ENCODE data around the gene TESMIN. TPM values are rescaled to one million over a fixed set of nuclear protein-coding genes. Genes with fewer than 3 reads are reported as not detected.

TESMIN gene
- polyA plus RNA-seq, 1 donor (not counting 4 experiments of a cell fraction or from before 2014, with no cell fraction given), result 4.0 TPM

DNA sequence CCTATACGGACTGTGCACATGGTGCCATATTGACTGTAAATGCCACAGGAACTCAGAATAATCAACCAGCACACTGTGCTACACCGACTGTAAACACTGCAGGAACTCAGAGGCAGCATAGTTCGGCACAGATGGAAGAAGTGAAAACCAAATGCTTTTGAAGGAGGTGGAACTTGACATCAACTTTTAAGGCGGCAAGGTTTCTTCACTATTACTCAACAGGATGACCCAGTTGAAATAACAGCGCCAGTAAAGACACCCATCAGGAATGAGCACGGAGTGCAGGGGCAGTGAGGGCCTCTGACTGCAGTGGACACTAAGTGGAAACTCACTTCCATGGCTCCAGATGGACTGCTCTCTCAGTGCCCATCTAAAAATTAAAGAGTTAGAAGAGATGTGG, 15.7 kb downstream of the TESMIN start:
- Histone ChIP-seq H3K36me3 (ENCODE audit: control insufficient read depth in 2 of 2, extremely low read depth in 1 of 2, insufficient read depth in 2 of 2, low read length in 2 of 2) (peaks cover 0 to 2% of the 10 kb centered on the region in 2 experiments), H3K4me1 (ENCODE audit: control insufficient read depth, extremely low read depth, insufficient read depth, low read length) (no peaks in the 10 kb centered on the region), H3K27me3 (ENCODE audit: control insufficient read depth, extremely low read depth, insufficient read depth, low read length) (peaks cover 3% of the 10 kb centered on the region), H3K9me1 (ENCODE audit: control insufficient read depth, extremely low read depth, insufficient read depth, low read length) (no peaks in the 10 kb centered on the region), H3K79me2 (ENCODE audit: control insufficient read depth, insufficient read depth, low read length) (no peaks in the 10 kb centered on the region), H3K4me3 (ENCODE audit: control insufficient read depth in 2 of 3, extremely low read depth in 1 of 3, insufficient read depth in 2 of 3, low read depth in 1 of 3, low read length in 3 of 3) (no peak overlapping the region), H3K9ac (ENCODE audit: control insufficient read depth, extremely low read depth, insufficient read depth, low read length) (no peak overlapping the region), H3K27ac (ENCODE audit: control insufficient read depth, insufficient read depth, low read length) (no peak overlapping the region), H3K4me2 (ENCODE audit: control insufficient read depth, extremely low read depth, insufficient read depth, low read depth, low read length) (no peak overlapping the region), H4K20me1 (ENCODE audit: control insufficient read depth, extremely low read depth, insufficient read depth, low read length) (no peaks in the 10 kb centered on the region), H3K9me3 (ENCODE audit: control insufficient read depth, low read depth, low read length) (no peaks in the 10 kb centered on the region), H2AFZ (ENCODE audit: control insufficient read depth, low read length) (no peak overlapping the region)
- dilution Hi-C loops (cut with MboI; ENCODE audit: extremely low pct_ligation_motif_present, low sequenced_read_pairs), result no loop called here
- no peak for FAIRE-seq
- no peak for DNase-seq (ENCODE audit: low read depth, low spot score)
- no peak for TF ChIP-seq EZH2 (IDR thresholded peaks at IDR 0.05; ENCODE audit: low read length)
- TF ChIP-seq, protein P1, sequence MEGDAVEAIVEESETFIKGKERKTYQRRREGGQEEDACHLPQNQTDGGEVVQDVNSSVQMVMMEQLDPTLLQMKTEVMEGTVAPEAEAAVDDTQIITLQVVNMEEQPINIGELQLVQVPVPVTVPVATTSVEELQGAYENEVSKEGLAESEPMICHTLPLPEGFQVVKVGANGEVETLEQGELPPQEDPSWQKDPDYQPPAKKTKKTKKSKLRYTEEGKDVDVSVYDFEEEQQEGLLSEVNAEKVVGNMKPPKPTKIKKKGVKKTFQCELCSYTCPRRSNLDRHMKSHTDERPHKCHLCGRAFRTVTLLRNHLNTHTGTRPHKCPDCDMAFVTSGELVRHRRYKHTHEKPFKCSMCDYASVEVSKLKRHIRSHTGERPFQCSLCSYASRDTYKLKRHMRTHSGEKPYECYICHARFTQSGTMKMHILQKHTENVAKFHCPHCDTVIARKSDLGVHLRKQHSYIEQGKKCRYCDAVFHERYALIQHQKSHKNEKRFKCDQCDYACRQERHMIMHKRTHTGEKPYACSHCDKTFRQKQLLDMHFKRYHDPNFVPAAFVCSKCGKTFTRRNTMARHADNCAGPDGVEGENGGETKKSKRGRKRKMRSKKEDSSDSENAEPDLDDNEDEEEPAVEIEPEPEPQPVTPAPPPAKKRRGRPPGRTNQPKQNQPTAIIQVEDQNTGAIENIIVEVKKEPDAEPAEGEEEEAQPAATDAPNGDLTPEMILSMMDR (optimal IDR thresholded peaks at IDR 0.05 in 1 of 3, IDR thresholded peaks at IDR 0.05 in 1 of 3, conservative IDR thresholded peaks at IDR 0.05 in 1 of 3; ENCODE audit: extremely low read depth in 1 of 3, insufficient read depth in 2 of 3, low read length in 3 of 3), result no peak

DNA sequence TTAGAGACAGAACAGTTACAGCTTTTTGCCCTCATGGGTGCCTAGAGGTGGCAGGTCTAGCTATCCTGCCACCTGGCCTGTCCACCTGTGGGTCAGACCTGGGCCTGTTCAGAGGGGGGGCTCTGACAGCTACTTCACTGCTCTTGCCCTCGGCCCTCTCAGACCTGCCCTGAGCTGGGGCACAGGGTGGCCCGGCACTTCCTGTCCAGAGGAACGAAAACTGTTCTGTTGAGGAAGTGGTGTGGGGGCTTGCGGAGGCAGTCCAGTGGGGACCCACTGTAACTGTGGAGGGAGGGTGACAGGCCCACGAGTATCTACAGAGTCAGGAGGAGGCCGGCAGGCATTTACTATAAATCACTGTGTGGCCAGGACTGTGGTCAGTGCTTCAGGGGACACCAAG, 16.2 kb downstream of the TESMIN start:
- Histone ChIP-seq H3K9me3 (ENCODE audit: control insufficient read depth, low read depth, low read length) (no peaks in the 10 kb centered on the region), H3K27me3 (ENCODE audit: control insufficient read depth, extremely low read depth, insufficient read depth, low read length) (peaks cover 3% of the 10 kb centered on the region), H2AFZ (ENCODE audit: control insufficient read depth, low read length) (no peak overlapping the region), H3K36me3 (ENCODE audit: control insufficient read depth in 2 of 2, extremely low read depth in 1 of 2, insufficient read depth in 2 of 2, low read length in 2 of 2) (peaks cover 0 to 2% of the 10 kb centered on the region in 2 experiments), H3K9ac (ENCODE audit: control insufficient read depth, extremely low read depth, insufficient read depth, low read length) (no peak overlapping the region), H3K4me1 (ENCODE audit: control insufficient read depth, extremely low read depth, insufficient read depth, low read length) (no peaks in the 10 kb centered on the region), H4K20me1 (ENCODE audit: control insufficient read depth, extremely low read depth, insufficient read depth, low read length) (no peaks in the 10 kb centered on the region), H3K4me3 (ENCODE audit: control insufficient read depth in 2 of 3, extremely low read depth in 1 of 3, insufficient read depth in 2 of 3, low read depth in 1 of 3, low read length in 3 of 3) (no peak overlapping the region), H3K4me2 (ENCODE audit: control insufficient read depth, extremely low read depth, insufficient read depth, low read depth, low read length) (no peak overlapping the region), H3K9me1 (ENCODE audit: control insufficient read depth, extremely low read depth, insufficient read depth, low read length) (no peaks in the 10 kb centered on the region), H3K79me2 (ENCODE audit: control insufficient read depth, insufficient read depth, low read length) (no peaks in the 10 kb centered on the region), H3K27ac (ENCODE audit: control insufficient read depth, insufficient read depth, low read length) (no peak overlapping the region)
- FAIRE-seq (no peak), DNase-seq (ENCODE audit: low read depth, low spot score) (no peak)
- dilution Hi-C loops (cut with MboI; ENCODE audit: extremely low pct_ligation_motif_present, low sequenced_read_pairs), result no loop called here
- no peak for TF ChIP-seq EZH2 (IDR thresholded peaks at IDR 0.05; ENCODE audit: low read length)
- TF ChIP-seq, protein P1 (optimal IDR thresholded peaks at IDR 0.05 in 1 of 3, IDR thresholded peaks at IDR 0.05 in 1 of 3, conservative IDR thresholded peaks at IDR 0.05 in 1 of 3; ENCODE audit: extremely low read depth in 1 of 3, insufficient read depth in 2 of 3, low read length in 3 of 3), result no peak
